Pancreas (tissue), 10 donors: ENCODE measurements around the gene RREB1. TPM values are rescaled to one million over a fixed set of nuclear protein-coding genes. Genes with fewer than 3 reads are reported as not detected.

Experiments used
- ATAC-seq, 4 donors: fragments of 200-7000 bp; cut with Tn5 transposase; one replicate each; pipeline versions ENCODE4 v1.8.0 to v1.9.1; 2020; ENCODE audit warnings: mild to moderate bottlenecking in 4 of 4, moderate library complexity in 4 of 4
- DNase-seq, 6 donors: peaks; one replicate each; pipeline ENCODE4 v3.0.0-alpha.2; 2020
- FAIRE-seq: peaks from 2 replicates; lab custom pipeline; 2012; peaks lifted over from hg19 to GRCh38; lab: Jason Lieb, UNC
- H3K27ac ChIP-seq, 4 donors: fragments of 200-600 bp; sonication (generic); 1 replicate in 3 of 4; 2 replicates in 1 of 4; pipeline versions ENCODE4 v1.5.0 to v1.8.0; 2020
- H3K27me3 ChIP-seq, 4 donors: fragments of 200-600 bp; one replicate each; pipeline ENCODE4 v1.8.0; 2021
- H3K36me3 ChIP-seq, 3 donors: fragments of 200-600 bp; sonication (generic) in 1 of 3; one replicate each; pipeline versions ENCODE4 v1.5.0 to v1.8.0; 2020 to 2021
- H3K4me1 ChIP-seq, 3 donors: fragments of 200-600 bp; one replicate each; pipeline ENCODE4 v1.8.0; 2021
- H3K4me3 ChIP-seq, 4 donors: fragments of 200-600 bp; sonication (generic) in 2 of 4; one replicate each; pipeline versions ENCODE4 v1.5.0 to v1.8.0; 2020 to 2021
- H3K9me3 ChIP-seq, 4 donors: fragments of 200-600 bp; one replicate each; pipeline ENCODE4 v1.8.0; 2021
- CTCF ChIP-seq, 4 donors: fragments of 200-600 bp; sonication (generic) in 3 of 4; IDR thresholded peaks; one replicate each; pipeline versions ENCODE4 v1.5.0 to v1.8.0; 2021; ENCODE audit warnings: antibody characterized with exemption in 4 of 4
- WGBS, 2 donors: extraction: QIAGEN DNeasy Blood & Tissue Kit; methylation state at CpG; one replicate each; pipeline ENCODE4 v1.1.7; 2013; 5-methylcytosine and 5-hydroxymethylcytosine counted together
- intact Hi-C, 3 donors: fragments of 100-400 bp; cut with DNase I; formaldehyde crosslinking; loops; one replicate each; pipeline versions ENCODE4 v1.11.1 to v1.14.2; 2022
- polyA plus RNA-seq, 2 donors: library from polyadenylated mRNA; stranded (reverse); fragments of 200-250 nt; gene quantifications; one replicate each; pipeline ENCODE4 v1.2.3, GENCODE V29; 2013
- total RNA-seq, 6 donors: library from RNA; stranded (reverse); fragmentation: NEBNext Ultra II Directional in 4 of 6; extraction: Animal tissue kit (Norgen Biotek cat#: 25700) in 4 of 6; gene quantifications; one replicate each; pipeline versions ENCODE4 v1.2.1 to v1.2.4, GENCODE V29; 2021 to 2023
- donor health status: healthy with polysubstance abuse.
- donor health status: DM: no; HTN: no; CAD: no; lungs with moderate emphysema.
- donor health status: DM: no; HTN: no; CAD: no.
- donor health status: control.
- donor health status: control.
- donor health status: Bipolar disorder and iron deficiency.
- donor health status: DM: yes; HTN: yes; CAD: no.
- donor health status: DM: no; HTN: no; CAD: no.
- donor health status: DM: no; HTN: no; CAD: no.
- donor health status: DM: yes; HTN: yes; CAD: no.

Gene RREB1
- total and polyA plus RNA-seq, 8 donors = 8.9 to 45.3 (median 29.1) TPM

- Histone ChIP-seq H3K27ac (peak overlapping the region in 3 of 4 donors; percentile 35 to 52 (median 49)), H3K36me3 (peaks cover 3 to 6% (median 4%) of the 10 kb centered on the region in 3 donors), H3K4me3 (no peak overlapping the region), H3K4me1 (peaks cover 10 to 45% (median 27%) of the 10 kb centered on the region in 3 donors), H3K27me3 (no peaks in the 10 kb centered on the region), H3K9me3 (no peaks in the 10 kb centered on the region)
- TF ChIP-seq CTCF (IDR thresholded peaks at IDR 0.05) = no peak
- ATAC-seq = peak; percentile 53 to 74 (median 69)
- intact Hi-C loops = no loop called here
- DNase-seq = no peak
- FAIRE-seq = no peak
- WGBS, 2 donors = 38 to 40% methylated on average over 9 of the region's 9 CpGs
Measured at GRCh38 chr6:7195339-7196018, 87.7 kb downstream of the RREB1 start.

GRCh38 chr6:7196019-7196402 lies 88.2 kb downstream of the RREB1 start:
- ATAC-seq (peak; percentile 30 to 62 (median 49)), DNase-seq (no peak), FAIRE-seq (no peak)
- WGBS, 2 donors = 12 to 19% methylated on average over 7 of the region's 7 CpGs
- peaks cover 14 to 50% (median 32%) of the 10 kb centered on the region in 3 donors for H3K4me1 ChIP-seq
- intact Hi-C loops = no loop called here
- H3K9me3 ChIP-seq = no peaks in the 10 kb centered on the region
- TF ChIP-seq CTCF (IDR thresholded peaks at IDR 0.05) = no peak
- no peak overlapping the region for H3K4me3 ChIP-seq
- H3K36me3 ChIP-seq = peaks cover under 1 to 3% (median 1%) of the 10 kb centered on the region in 3 donors
- peak overlapping the region in 2 of 4 donors; percentile 49 to 52 for H3K27ac ChIP-seq
- no peaks in the 10 kb centered on the region for H3K27me3 ChIP-seq

GRCh38 chr6:7196685-7197283 lies 89.0 kb downstream of the RREB1 start:
- no peaks in the 10 kb centered on the region for H3K9me3 ChIP-seq
- no peak for DNase-seq
- H3K4me1 ChIP-seq = peaks cover 18 to 56% (median 36%) of the 10 kb centered on the region in 3 donors
- no peak overlapping the region for H3K27ac ChIP-seq
- H3K36me3 ChIP-seq = peaks cover 0 to 3% (median 0%) of the 10 kb centered on the region in 3 donors
- no peak for FAIRE-seq
- no peak for TF ChIP-seq CTCF (IDR thresholded peaks at IDR 0.05)
- no peaks in the 10 kb centered on the region for H3K27me3 ChIP-seq
- intact Hi-C loops = no loop called here
- no peak overlapping the region for H3K4me3 ChIP-seq
- WGBS, 2 donors = 53 to 57% methylated on average over 4 of the region's 4 CpGs
- ATAC-seq = no peak

- WGBS, 2 donors = 91 to 95% methylated on average over 6 of the region's 6 CpGs
- ATAC-seq (no peak), FAIRE-seq (no peak), DNase-seq (no peak)
- Histone ChIP-seq H3K27me3 (no peaks in the 10 kb centered on the region), H3K27ac (no peak overlapping the region), H3K9me3 (no peaks in the 10 kb centered on the region), H3K4me3 (no peak overlapping the region), H3K36me3 (no peaks in the 10 kb centered on the region), H3K4me1 (peaks cover 21 to 62% (median 40%) of the 10 kb centered on the region in 3 donors)
- TF ChIP-seq CTCF (IDR thresholded peaks at IDR 0.05) = no peak
- intact Hi-C loops = no loop called here
Measured at GRCh38 chr6:7197747-7198146, 90.0 kb downstream of the RREB1 start.
